ENCODE measurements around the gene CAND2. TPM values are rescaled to one million over a fixed set of nuclear protein-coding genes. Genes with fewer than 3 reads are reported as not detected.

Gene CAND2
- polyA plus RNA-seq, 1 of the 3 experiments (the other 2 are of a cell fraction) = 1.5 TPM

- Histone ChIP-seq H3F3A (replicated peaks; ENCODE audit: insufficient read depth) (peaks cover 50% of the 10 kb centered on the region), H3K4me3 (ENCODE audit: low read depth in 2 of 2, low read length in 1 of 2) (no peak overlapping the region), H3K27ac (ENCODE audit: low read depth in 2 of 2, low read length in 1 of 2) (no peak overlapping the region), H3K79me2 (ENCODE audit: insufficient read depth) (peaks cover 13% of the 10 kb centered on the region; the same call in 1 of the 2 replicates), H3K9me2 (no peaks in the 10 kb centered on the region), H2AFZ (ENCODE audit: low read depth) (no peak overlapping the region), H3K9me3 (no peaks in the 10 kb centered on the region), H3K27me3 (ENCODE audit: insufficient read depth) (no peaks in the 10 kb centered on the region), H3K4me2 (no peak overlapping the region), H3K36me3 (replicated peaks in 1 of 2; ENCODE audit: control insufficient read depth in 1 of 2, insufficient read depth in 2 of 2, low read length in 1 of 2) (peaks cover 51 to 71% of the 10 kb centered on the region in 2 experiments), H3K4me1 (ENCODE audit: control insufficient read depth in 1 of 2, insufficient read depth in 2 of 2, low read depth in 1 of 2, low read length in 1 of 2) (peaks cover 4 to 5% of the 10 kb centered on the region in 2 experiments; a peak in 2 of 4 replicates), H3K9ac (no peak overlapping the region), H4K20me1 (ENCODE audit: insufficient read depth) (peaks cover 41% of the 10 kb centered on the region)
- POLR2A ChIA-PET = interaction anchor here (1.0 to 1.6 kb wide), 3 partner anchors 10 to 36 kb away, joined by 3 to 5 read pairs (median 4); partner anchors contain the start of genes CAND2 and RPL32
- TF ChIP-seq, protein P1, sequence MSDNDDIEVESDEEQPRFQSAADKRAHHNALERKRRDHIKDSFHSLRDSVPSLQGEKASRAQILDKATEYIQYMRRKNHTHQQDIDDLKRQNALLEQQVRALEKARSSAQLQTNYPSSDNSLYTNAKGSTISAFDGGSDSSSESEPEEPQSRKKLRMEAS (IDR thresholded peaks at IDR 0.05; ENCODE audit: low read depth) = no peak
- peak; percentile 3; the same call in 1 of the 2 replicates for TF ChIP-seq POLR2AphosphoS5 (IDR thresholded peaks at IDR 0.05; ENCODE audit: low read depth, low read length)
- no peak for DNase-seq
- CTCF ChIA-PET = interaction anchor here (0.8 to 3.2 kb wide), 6 partner anchors 9 to 349 kb away, joined by 3 to 22 read pairs (median 7); partner anchors contain the start of gene RPL32
- WGBS (ENCODE audit: low lambda C conversion rate) = 91% methylated on average over 7 of the region's 7 CpGs
Measured at GRCh38 chr3:12832350-12833221, 36.1 kb downstream of the CAND2 start.

GRCh38 chr3:12833222-12834161, 37.0 kb downstream of the CAND2 start:
- no peak overlapping the region for H3K9ac ChIP-seq
- no peak overlapping the region for H2AFZ ChIP-seq (ENCODE audit: low read depth)
- peaks cover 60 to 77% of the 10 kb centered on the region in 2 experiments for H3K36me3 ChIP-seq (replicated peaks in 1 of 2; ENCODE audit: control insufficient read depth in 1 of 2, insufficient read depth in 2 of 2, low read length in 1 of 2)
- WGBS (ENCODE audit: low lambda C conversion rate) = 85% methylated on average over 9 of the region's 13 CpGs
- no peaks in the 10 kb centered on the region for H3K9me2 ChIP-seq
- peaks cover 22% of the 10 kb centered on the region for H3K79me2 ChIP-seq (ENCODE audit: insufficient read depth)
- no peak for DNase-seq
- ChIA-PET CTCF (interaction anchor here (0.8 to 3.2 kb wide), 4 partner anchors 8 to 127 kb away, joined by 3 to 22 read pairs (median 10); partner anchors contain the start of gene RPL32), POLR2A (interaction anchor here (1.0 to 1.6 kb wide), 2 partner anchors 9 to 37 kb away, joined by 3 to 5 read pairs; partner anchors contain the start of genes CAND2 and RPL32)
- TF ChIP-seq JUND (IDR thresholded peaks at IDR 0.05) (no peak; the same call in 1 of the 2 replicates), USF2 (IDR thresholded peaks at IDR 0.05; ENCODE audit: borderline replicate concordance, low read depth, low read length) (no peak), FOXM1 (IDR thresholded peaks at IDR 0.05; ENCODE audit: low read depth) (no peak), SMC3 (IDR thresholded peaks at IDR 0.05; ENCODE audit: low read depth, low read length) (no peak), TCF12 (IDR thresholded peaks at IDR 0.05) (no peak), CHD2 (IDR thresholded peaks at IDR 0.05; ENCODE audit: low read length, partially characterized antibody) (no peak), MXI1 (IDR thresholded peaks at IDR 0.05; ENCODE audit: low read depth, low read length) (no peak), REST (IDR thresholded peaks at IDR 0.05; ENCODE audit: low read depth, low read length) (no peak), GABPA (IDR thresholded peaks at IDR 0.05; ENCODE audit: low read depth) (no peak), MEF2A (IDR thresholded peaks at IDR 0.05; ENCODE audit: borderline replicate concordance, low read depth) (no peak)
- TF ChIP-seq, protein P1 (IDR thresholded peaks at IDR 0.05; ENCODE audit: low read depth) = no peak
- TF ChIP-seq, protein P2, sequence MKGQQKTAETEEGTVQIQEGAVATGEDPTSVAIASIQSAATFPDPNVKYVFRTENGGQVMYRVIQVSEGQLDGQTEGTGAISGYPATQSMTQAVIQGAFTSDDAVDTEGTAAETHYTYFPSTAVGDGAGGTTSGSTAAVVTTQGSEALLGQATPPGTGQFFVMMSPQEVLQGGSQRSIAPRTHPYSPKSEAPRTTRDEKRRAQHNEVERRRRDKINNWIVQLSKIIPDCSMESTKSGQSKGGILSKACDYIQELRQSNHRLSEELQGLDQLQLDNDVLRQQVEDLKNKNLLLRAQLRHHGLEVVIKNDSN (IDR thresholded peaks at IDR 0.05; ENCODE audit: borderline replicate concordance, low read depth) = no peak
- no peaks in the 10 kb centered on the region for H3K27me3 ChIP-seq (ENCODE audit: insufficient read depth)
- H3F3A ChIP-seq (replicated peaks; ENCODE audit: insufficient read depth) = peaks cover 50% of the 10 kb centered on the region
- no peak overlapping the region; a peak in 1 of 4 replicates for H3K27ac ChIP-seq (ENCODE audit: low read depth in 2 of 2, low read length in 1 of 2)
- no peaks in the 10 kb centered on the region for H3K9me3 ChIP-seq
- no peak overlapping the region for H3K4me3 ChIP-seq (ENCODE audit: low read depth in 2 of 2, low read length in 1 of 2)
- H4K20me1 ChIP-seq (ENCODE audit: insufficient read depth) = peaks cover 50% of the 10 kb centered on the region
- H3K4me2 ChIP-seq = no peak overlapping the region
- H3K4me1 ChIP-seq (ENCODE audit: control insufficient read depth in 1 of 2, insufficient read depth in 2 of 2, low read depth in 1 of 2, low read length in 1 of 2) = peaks cover 12 to 13% of the 10 kb centered on the region in 2 experiments; a peak in 2 of 4 replicates
